NCI-H748 (cell line): ENCODE data around the gene ANXA5.

Experiments
- DNase-seq: peaks from one replicate; lab custom pipeline; 2025; ENCODE audit not compliant: unreplicated experiment; lab: John Stamatoyannopoulos, UW

The ANXA5 gene

GRCh38 chr4:121650741-121651140 is 46.0 kb downstream of the ANXA5 start:
- no peak for DNase-seq

GRCh38 chr4:121648516-121648915 is 48.3 kb downstream of the ANXA5 start:
- DNase-seq = no peak

GRCh38 chr4:121642876-121643585 is 53.7 kb downstream of the ANXA5 start:
- no peak for DNase-seq

- no peak for DNase-seq
These were observed 54.5 kb downstream of the ANXA5 start for GRCh38 chr4:121642292-121642691.

GRCh38 chr4:121633653-121634052 is 63.1 kb downstream of the ANXA5 start:
- no peak for DNase-seq

GRCh38 chr4:121632636-121633035 is 64.1 kb downstream of the ANXA5 start:
- no peak for DNase-seq
